Kidney (tissue), 14 donors: ENCODE results near the gene PRAMEF1. TPM values are rescaled to one million over a fixed set of nuclear protein-coding genes. Genes with fewer than 3 reads are reported as not detected.

Experiments
- DNase-seq, 5 donors: peaks; one replicate each; pipeline ENCODE4 v3.0.0-alpha.2; 2013 to 2020
- FAIRE-seq: peaks from 2 replicates; lab custom pipeline; 2012; peaks lifted over from hg19 to GRCh38; lab: Jason Lieb, UNC
- H3K27ac ChIP-seq, 2 donors: one replicate each; pipeline ENCODE4 v1.7.0; 2013; ENCODE audit warnings: low read depth in 2 of 2, low read length in 2 of 2, inconsistent platforms in 1 of 2
- H3K27me3 ChIP-seq: one replicate; pipeline ENCODE4 v1.7.1; 2013; ENCODE audit warnings: low read length, inconsistent platforms; ENCODE audit not compliant: control insufficient read depth, insufficient read depth
- H3K36me3 ChIP-seq, 3 donors: one replicate each; pipeline versions ENCODE4 v1.7.0 to v1.7.1; 2013; ENCODE audit warnings: low read length in 3 of 3, control low read depth in 1 of 3, inconsistent platforms in 1 of 3; ENCODE audit not compliant: insufficient read depth in 3 of 3, control insufficient read depth in 2 of 3
- H3K4me1 ChIP-seq, 3 donors: one replicate each; pipeline versions ENCODE4 v1.7.0 to v1.7.1; 2013; ENCODE audit warnings: low read length in 3 of 3, inconsistent platforms in 1 of 3, low read depth in 1 of 3; ENCODE audit not compliant: control insufficient read depth in 2 of 3, insufficient read depth in 2 of 3
- H3K4me3 ChIP-seq, 3 donors: one replicate each; pipeline versions ENCODE4 v1.7.0 to v1.8.1; 2013; ENCODE audit warnings: low read length in 3 of 3, control low read depth in 1 of 3, inconsistent platforms in 1 of 3
- H3K9ac ChIP-seq, 3 donors: one replicate each; pipeline versions ENCODE4 v1.7.0 to v1.7.1; 2013; ENCODE audit warnings: low read length in 3 of 3, control low read depth in 1 of 3, inconsistent platforms in 1 of 3
- H3K9me3 ChIP-seq, 3 donors: one replicate each; pipeline versions ENCODE4 v1.7.0 to v1.7.1; 2013; ENCODE audit warnings: low read length in 3 of 3, control low read depth in 1 of 3, inconsistent platforms in 1 of 3; ENCODE audit not compliant: control insufficient read depth in 2 of 3, insufficient read depth in 1 of 3
- CTCF ChIP-seq: IDR thresholded peaks from 3 replicates; pipeline ENCODE4 v1.5.1; 2012; ENCODE audit warnings: mild to moderate bottlenecking, moderate library complexity, borderline replicate concordance; ENCODE audit not compliant: insufficient read depth; ENCODE audit errors: extremely low read depth
- intact Hi-C: fragments of 100-400 bp; cut with DNase I; formaldehyde crosslinking; loops from one replicate; pipeline ENCODE4 v1.11.1; 2022
- polyA plus RNA-seq: library from polyadenylated mRNA; stranded (reverse); fragments of 350-450 nt; fragmentation: Illumina TruSeq; extraction: RNeasy Lipid Tissue Mini Kit (QIAGEN cat#74804); gene quantifications from one replicate; pipeline ENCODE4 v1.2.3, GENCODE V29; 2014; ENCODE audit warnings: low read depth, low replicate concordance; ENCODE audit not compliant: insufficient read depth
- total RNA-seq: library from RNA; stranded (reverse); fragmentation: NEBNext Ultra II Directional; extraction: Animal tissue kit (Norgen Biotek cat#: 25700); gene quantifications from one replicate; pipeline ENCODE4 v1.2.1, GENCODE V29; 2021
- donor health status: control.
- donor health status: control.
- donor health status: control.
- donor health status: control.
- donor health status: control.
- donor health status: DM: yes; HTN: yes; CAD: no.
- donor health status: Normal renal cell carcinoma (clear cell type).

PRAMEF1 gene
- total and polyA plus RNA-seq, 2 donors from 2014 or later, result not detected

DNA sequence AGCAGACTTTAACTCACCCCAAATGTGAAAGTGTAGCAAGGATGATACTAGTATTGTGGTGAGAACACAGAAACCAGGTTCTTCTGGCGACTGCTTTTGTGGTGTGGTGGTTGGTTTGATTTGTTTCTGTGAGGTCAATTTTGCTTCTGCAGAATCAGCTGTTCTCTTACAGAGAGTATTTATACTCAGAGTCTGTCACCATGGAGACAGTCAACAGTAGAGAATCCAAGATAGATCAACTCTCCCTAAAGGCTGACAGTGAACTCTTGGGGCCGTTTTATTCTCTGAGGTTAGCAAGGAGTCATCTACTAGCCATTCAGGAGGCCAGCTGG is 45.2 kb upstream of the PRAMEF1 start, which contains the start of gene CFAP107:
CFAP107 (plus strand) TSS at position 209 of the 332 bp plus-strand sequence. CDS start 231 bp downstream, outside the sequence.
- Histone ChIP-seq H3K36me3 (no peaks in the 10 kb centered on the region), H3K4me3 (no peak within 1 kb of the TSS), H3K27ac (no peak within 1 kb of the TSS), H3K27me3 (no peaks in the 10 kb centered on the region), H3K9me3 (peaks cover 0 to 21% (median 5%) of the 10 kb centered on the region in 3 donors), H3K9ac (no peak within 1 kb of the TSS), H3K4me1 (no peaks in the 10 kb centered on the region)
- no peak for TF ChIP-seq CTCF
- FAIRE-seq, result no peak
- peak in 2 of 5 donors; percentile 52 to 76 for DNase-seq
- intact Hi-C loops, result no loop called here

GRCh38 chr1:12748778-12749355 is 42.3 kb upstream of the PRAMEF1 start:
- no peak for FAIRE-seq
- no peak overlapping the region for H3K9ac ChIP-seq
- TF ChIP-seq CTCF, result no peak
- no peaks in the 10 kb centered on the region for H3K36me3 ChIP-seq
- H3K4me3 ChIP-seq, result no peak overlapping the region
- intact Hi-C loops, result no loop called here
- peaks cover 0 to 21% (median 5%) of the 10 kb centered on the region in 3 donors for H3K9me3 ChIP-seq
- H3K27ac ChIP-seq, result no peak overlapping the region
- no peaks in the 10 kb centered on the region for H3K4me1 ChIP-seq
- DNase-seq, result no peak
- H3K27me3 ChIP-seq, result no peaks in the 10 kb centered on the region

GRCh38 chr1:12754738-12755137 is 36.5 kb upstream of the PRAMEF1 start:
- no peak for TF ChIP-seq CTCF
- H3K27me3 ChIP-seq, result no peaks in the 10 kb centered on the region
- H3K27ac ChIP-seq, result no peak overlapping the region
- intact Hi-C loops, result no loop called here
- H3K4me3 ChIP-seq, result no peak overlapping the region
- no peak for FAIRE-seq
- no peaks in the 10 kb centered on the region for H3K36me3 ChIP-seq
- no peak for DNase-seq
- H3K9me3 ChIP-seq, result peaks cover 0 to 5% (median 3%) of the 10 kb centered on the region in 3 donors
- no peak overlapping the region for H3K9ac ChIP-seq
- no peaks in the 10 kb centered on the region for H3K4me1 ChIP-seq

DNA sequence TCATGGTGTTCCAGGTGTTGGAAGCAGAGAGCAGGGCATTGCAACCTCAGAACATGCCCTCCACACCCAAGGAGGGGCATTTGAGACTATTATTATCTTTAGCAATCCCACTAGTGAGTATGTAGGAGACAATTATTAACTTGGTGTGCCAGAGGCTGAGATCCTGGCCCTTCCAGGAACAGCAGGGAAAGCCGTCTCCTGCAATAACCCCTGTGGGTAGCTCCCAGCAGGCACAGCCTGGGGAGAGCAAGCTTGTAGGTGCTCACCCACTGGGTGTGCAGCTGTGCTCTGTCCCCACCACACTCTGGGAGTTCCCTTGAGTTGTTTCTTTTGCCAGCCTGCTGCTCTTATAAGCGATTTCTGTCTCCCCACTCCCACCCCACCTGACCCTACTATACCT is 34.9 kb upstream of the PRAMEF1 start:
- Histone ChIP-seq H3K9me3 (no peaks in the 10 kb centered on the region), H3K36me3 (no peaks in the 10 kb centered on the region), H3K27ac (no peak overlapping the region), H3K27me3 (no peaks in the 10 kb centered on the region), H3K4me3 (no peak overlapping the region), H3K9ac (no peak overlapping the region), H3K4me1 (no peaks in the 10 kb centered on the region)
- no peak for DNase-seq
- intact Hi-C loops, result no loop called here
- no peak for TF ChIP-seq CTCF
- FAIRE-seq, result no peak
